ENCODE measurements around the gene TOGARAM1.

The TOGARAM1 gene

DNA sequence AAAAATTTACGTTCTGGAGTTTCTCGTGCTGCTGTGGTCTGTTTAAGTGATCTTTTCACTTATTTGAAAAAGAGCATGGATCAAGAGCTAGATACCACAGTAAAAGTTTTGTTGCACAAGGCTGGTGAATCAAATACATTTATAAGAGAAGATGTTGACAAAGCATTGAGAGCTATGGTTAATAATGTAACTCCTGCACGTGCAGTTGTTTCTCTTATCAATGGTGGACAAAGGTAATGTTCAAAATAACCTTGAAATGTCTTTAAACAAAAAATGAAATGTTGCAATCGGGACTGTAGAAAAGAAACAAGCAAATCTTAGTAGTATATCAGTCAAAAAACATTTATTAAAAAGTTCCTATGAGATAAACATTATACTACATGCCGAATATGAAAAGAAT, 82.6 kb downstream of the TOGARAM1 start:
- TF ChIP-seq, protein P1, sequence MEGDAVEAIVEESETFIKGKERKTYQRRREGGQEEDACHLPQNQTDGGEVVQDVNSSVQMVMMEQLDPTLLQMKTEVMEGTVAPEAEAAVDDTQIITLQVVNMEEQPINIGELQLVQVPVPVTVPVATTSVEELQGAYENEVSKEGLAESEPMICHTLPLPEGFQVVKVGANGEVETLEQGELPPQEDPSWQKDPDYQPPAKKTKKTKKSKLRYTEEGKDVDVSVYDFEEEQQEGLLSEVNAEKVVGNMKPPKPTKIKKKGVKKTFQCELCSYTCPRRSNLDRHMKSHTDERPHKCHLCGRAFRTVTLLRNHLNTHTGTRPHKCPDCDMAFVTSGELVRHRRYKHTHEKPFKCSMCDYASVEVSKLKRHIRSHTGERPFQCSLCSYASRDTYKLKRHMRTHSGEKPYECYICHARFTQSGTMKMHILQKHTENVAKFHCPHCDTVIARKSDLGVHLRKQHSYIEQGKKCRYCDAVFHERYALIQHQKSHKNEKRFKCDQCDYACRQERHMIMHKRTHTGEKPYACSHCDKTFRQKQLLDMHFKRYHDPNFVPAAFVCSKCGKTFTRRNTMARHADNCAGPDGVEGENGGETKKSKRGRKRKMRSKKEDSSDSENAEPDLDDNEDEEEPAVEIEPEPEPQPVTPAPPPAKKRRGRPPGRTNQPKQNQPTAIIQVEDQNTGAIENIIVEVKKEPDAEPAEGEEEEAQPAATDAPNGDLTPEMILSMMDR (IDR thresholded peaks at IDR 0.05): no peak

DNA sequence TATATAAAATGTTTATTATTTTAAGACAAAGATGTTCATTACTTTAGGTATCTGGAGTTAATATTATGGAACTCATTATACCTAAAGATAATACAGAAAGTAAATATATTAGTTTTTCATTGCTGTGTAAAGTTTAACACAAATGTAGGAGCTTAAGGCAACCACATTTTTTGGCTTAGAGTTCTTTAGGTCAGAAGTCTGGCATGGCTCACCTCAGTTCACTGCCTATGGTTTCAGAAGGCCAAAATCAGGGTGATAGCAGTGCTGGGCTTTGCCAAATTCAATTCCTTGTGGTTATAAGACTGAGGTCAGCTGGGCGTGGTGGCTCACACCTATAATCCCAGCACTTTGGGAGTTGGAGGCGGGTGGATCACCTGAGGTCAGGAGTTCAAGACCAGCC, 86.4 kb downstream of the TOGARAM1 start:
- TF ChIP-seq, protein P1 (IDR thresholded peaks at IDR 0.05): no peak

DNA sequence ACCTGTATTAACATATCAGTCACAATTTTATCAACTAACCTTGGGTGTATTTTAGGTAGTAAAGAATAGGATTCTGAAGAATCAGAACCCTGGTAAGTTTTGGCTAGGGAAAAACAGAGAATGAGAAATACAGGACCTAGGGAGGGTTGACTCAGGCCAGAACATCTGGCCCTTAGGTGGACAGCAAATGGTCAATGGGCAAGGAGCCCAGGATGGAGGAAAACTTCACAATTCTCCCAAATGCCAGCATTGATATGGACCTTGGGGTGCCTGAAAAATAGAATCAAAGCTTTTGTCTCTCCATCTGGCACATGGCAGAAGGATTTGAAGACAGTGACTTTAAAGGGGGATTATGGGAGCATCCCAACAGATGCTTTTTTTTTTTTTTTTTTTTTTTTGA, 89.2 kb downstream of the TOGARAM1 start:
- TF ChIP-seq, protein P1 (IDR thresholded peaks at IDR 0.05): no peak

DNA sequence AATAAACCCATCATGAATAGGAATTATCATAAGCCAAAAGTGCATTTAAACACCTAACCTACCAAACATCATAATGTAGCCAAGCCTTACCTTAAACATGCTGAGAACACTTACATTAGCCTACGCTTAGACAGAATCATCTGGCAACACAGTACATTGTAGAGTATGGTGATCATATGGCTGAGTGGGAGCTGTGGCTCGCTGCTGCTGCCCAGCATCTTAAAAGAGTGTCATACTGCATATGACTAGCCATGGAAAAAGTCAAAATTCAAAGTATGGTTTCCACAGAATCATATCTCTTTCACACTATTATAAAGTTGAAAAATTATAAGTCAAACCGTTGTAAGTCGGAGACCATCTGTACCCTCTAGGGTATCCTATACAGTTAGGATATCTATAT, 89.9 kb downstream of the TOGARAM1 start:
- TF ChIP-seq, protein P1 (IDR thresholded peaks at IDR 0.05): no peak

DNA sequence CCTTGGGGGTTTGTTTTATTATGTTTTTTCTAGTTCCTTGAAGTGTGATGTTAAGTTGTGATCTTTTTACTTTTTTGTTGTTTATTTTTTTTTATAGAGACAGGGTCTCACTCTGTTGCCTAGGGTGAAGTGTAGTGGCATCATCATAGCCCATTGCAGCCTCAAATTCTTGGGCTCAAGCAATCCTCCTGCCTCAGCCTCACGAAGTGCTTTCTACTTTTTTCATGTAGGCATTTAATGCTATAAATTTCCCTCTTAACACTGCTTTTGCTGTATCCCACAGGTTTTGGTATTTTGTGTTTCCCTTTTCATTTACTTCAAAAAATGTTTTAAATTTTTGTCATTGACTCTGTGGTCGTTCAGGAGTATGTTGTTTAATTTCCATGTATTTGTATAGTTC, 95.4 kb downstream of the TOGARAM1 start:
- TF ChIP-seq, protein P1 (IDR thresholded peaks at IDR 0.05): no peak

DNA sequence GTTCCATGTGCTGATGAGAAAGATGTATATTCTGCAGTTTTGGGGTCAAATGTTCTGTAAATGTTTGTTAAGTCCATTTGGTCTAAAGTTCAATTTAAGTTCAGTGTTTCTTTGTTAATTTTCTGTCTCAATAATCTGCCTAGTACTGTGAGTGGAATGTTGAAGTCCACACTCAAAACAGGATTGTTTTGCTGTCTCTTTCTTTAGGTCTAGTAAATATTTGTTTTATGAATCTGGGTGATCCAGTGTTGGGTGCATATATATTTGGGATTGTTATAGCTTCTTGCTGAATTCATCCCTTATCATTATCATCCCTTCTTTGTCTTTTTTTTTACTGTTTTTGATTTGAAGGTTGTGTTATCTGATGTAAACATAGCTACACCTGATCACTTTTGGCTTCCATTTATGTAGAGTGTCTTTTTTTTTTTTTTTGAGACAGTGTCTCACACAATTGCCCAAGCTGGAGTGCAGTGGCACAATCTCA, 95.9 kb downstream of the TOGARAM1 start:
- TF ChIP-seq, protein P1 (IDR thresholded peaks at IDR 0.05): no peak

DNA sequence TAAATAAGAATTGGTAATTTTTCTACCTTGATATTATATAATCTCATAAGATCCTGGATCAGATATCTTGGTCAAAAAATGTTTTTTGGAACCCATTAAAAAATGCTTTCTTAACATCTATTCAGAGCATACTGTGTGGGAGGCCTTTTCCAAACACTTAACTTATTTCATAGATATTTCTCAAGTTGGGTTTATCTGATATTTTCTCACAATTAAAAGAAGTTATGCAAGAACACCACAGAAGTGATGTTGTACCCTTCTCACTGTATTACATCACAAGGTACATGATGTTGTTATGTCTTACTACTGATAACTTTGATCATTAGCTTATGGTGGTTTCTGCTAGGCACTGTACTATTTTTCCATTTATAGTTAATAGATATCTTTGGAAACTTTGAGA, 98.6 kb downstream of the TOGARAM1 start:
- TF ChIP-seq, protein P1 (IDR thresholded peaks at IDR 0.05): no peak

DNA sequence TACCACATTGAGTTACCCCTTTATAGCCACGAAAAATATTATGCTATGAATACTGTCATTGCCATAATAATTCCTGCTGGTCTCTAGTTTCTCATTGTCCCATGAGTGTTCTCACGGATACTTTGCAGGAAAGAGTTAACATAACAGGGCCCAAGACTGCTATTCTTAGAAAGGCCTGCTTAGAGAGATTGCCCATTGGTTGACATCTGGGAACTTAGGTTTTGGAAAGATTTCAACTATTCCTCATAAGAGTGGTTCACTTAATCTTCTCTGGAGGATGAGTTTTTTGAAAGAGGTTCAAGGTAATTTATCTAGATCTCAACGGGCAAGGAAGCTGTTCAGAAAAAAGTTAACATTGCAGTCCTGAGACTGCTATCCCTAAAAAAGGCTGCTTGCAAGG, 103.5 kb downstream of the TOGARAM1 start:
- TF ChIP-seq, protein P1 (IDR thresholded peaks at IDR 0.05): no peak

All from LNCAP (cell line).